GM19193 (cell line): ENCODE data around the gene CADM1.

Experiments
- POLR2A ChIP-seq: IDR thresholded peaks from 4 replicates; pipeline ENCODE4 v1.6.1; 2011; ENCODE audit not compliant: insufficient read depth, insufficient read length; ENCODE audit errors: extremely low read depth

The CADM1 gene

DNA sequence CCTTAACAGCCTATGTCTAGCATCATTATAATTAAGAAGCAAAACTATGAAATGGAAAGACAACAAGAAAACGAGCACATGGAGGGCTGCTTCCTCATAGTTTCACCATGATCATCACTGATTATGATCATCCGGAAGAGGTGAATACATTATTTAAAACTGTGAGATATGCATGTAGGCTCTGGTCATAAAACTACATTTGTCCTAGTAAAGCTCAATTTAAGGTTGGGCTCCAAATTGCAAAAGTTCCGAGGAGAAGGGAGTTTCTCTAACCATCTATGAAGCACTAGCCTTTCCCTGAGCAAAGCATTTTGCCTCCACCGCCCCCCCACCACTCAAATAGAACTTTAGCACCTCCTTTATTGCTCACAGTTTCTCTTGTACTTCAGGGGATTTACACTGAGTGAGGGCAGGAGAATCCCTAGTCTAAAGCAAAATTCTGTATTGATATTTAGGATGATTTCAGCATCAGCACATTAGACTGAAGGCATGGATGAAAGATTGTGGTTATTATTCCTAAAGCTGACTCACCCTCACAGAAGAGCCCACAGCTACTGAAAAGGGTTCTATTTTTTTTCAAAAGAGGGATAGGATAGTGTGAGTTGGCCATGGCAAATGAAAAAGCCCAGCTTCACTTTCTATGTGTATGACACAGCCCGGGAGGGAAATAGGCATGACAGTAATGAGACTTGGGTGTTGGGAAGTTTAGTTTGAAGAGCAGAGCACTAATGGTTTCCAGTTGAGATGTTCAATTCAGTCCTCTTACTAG is 203.4 kb downstream of the CADM1 start:
- TF ChIP-seq POLR2A, result no peak

DNA sequence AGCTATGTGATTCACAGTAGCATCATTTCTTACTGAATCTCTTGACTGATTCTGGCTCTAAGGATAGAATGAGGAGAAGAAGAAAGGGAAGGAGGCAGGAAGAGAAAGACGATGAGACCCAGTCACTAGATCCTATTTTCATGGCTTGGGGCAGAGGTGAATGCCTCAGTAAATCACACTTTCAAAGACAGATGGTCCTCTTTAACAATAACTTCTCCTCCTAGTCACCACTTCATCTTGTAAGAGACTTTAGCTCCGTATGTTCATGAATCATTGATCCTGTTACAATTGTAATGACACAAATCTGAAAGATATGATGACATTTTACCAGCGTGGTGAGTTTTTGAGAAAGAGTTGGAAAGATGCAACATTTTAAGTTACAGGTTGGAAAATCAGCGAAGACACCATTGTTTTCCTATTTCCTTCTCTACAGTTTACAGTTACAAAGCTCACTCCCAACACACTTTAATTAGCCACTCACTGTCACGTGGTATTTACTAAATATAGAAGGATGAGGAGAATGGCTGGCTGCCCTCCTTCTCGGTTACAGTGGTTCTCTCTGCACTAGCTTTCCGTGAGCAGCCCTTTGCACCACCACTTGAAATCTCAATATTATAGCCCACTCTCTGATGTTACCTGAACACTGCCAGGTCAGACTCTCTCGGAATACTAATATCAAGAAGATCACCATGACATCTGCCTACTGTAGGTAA is 205.8 kb downstream of the CADM1 start:
- TF ChIP-seq POLR2A, result no peak

DNA sequence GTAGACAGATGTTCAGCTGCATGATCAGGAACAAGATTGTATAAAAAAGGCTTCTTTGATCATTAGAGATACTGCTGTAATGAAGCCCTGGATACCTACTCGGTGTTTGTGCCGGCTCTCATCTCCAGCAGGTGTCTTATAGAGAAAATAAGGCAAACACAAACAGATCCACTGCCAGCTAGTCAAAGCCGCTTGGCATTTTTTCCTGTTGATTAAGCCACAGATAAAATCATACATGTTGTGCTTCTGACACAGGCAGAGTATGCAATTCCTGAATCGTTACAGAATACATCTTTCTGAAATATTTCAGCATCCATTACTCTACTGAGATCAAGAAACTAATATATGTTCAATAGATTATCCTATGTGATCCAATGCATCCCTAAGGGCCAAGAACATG is 206.9 kb downstream of the CADM1 start:
- no peak for TF ChIP-seq POLR2A

DNA sequence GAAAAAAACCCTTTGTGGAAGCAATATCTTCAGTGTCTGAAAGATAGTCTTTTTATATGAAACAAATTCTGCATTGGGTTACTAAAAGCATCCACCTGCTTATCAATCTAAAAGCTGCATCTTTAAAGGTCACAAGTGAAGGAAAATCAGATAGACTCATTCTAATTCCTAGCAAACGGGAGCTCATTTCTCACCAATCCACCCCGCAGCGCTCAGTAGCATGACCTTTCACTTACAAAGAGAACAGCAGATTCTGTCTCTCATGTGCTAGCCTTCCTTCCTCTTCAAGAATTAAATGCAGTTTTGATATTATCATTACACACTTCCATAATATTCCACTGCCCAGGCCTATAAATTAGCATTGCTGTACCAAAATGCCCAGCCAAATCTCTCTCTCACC is 212.9 kb downstream of the CADM1 start:
- TF ChIP-seq POLR2A, result no peak

DNA sequence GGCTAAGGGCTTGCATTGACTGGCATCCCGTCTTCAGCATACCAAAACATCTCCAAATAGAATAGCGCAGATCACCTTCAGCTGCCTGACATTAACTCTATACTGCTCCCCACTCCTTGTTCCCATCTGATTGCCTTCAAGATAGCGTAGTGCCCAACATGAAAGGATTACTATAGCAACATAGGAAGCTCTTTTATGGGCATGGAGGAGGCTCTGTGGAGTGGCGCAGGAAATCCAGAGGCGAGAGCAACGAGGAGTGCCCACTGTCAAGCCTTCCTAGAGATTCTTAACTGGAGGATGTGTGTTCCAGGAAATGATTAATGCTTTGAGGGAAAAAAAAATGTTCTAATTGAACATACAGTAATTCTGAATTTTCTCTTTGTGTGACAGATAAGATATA is 213.3 kb downstream of the CADM1 start:
- TF ChIP-seq POLR2A, result no peak

DNA sequence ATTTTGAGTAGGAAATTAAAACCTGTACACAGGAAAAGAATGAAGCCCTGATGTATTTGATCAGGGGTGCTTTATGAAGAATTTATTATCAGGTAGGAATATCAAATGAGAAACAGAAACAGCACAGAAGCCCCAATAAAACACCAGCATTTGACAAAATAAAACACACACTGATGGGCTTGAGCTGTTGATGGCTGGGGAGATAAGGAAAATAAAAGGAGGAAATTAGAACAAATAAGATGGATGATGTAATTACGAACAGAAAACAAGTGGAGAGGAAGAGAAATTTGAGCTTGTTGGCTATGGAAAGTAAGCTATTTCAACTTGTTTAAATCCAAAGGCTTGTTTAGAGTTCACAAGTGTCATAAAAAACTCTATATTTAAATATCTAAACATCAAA is 213.7 kb downstream of the CADM1 start:
- TF ChIP-seq POLR2A, result no peak

DNA sequence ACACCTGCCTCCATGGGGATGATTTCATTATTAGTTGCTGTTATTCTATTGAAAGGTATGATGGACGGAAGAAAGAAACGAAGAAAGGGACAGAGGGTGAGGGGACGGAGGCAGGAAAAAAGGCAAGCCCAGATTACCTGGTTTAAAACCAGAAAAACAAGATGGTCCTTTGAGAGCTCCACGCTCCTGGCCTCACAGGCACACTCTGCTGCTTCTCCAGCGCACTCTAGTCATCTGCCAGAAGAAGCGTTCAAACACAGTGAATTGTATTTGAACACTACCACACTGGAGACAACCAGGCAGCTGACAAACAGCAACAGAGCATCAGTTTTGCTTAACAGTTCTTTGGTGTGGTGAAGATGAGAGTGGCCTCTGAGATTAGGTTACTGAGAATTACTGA is 216.9 kb downstream of the CADM1 start:
- no peak for TF ChIP-seq POLR2A

DNA sequence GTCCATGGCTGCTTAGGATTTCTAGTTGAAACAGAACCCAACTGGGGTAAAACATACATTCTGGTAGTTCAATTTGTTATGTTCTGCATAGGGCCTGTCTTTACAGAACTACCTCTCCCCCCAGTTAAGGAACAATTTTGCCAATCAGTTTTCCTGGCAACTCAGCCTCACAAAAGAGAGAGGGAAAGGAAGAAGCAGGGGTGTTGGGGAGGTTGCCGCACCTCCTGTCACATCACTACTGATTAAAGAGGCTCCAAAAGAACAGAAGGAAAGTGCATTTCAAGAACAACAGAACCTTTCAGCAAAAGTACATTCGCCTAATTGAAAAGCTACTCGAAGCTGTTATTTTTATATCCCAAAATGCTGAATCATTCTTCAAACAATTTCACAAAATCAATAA is 217.6 kb downstream of the CADM1 start:
- TF ChIP-seq POLR2A, result no peak

DNA sequence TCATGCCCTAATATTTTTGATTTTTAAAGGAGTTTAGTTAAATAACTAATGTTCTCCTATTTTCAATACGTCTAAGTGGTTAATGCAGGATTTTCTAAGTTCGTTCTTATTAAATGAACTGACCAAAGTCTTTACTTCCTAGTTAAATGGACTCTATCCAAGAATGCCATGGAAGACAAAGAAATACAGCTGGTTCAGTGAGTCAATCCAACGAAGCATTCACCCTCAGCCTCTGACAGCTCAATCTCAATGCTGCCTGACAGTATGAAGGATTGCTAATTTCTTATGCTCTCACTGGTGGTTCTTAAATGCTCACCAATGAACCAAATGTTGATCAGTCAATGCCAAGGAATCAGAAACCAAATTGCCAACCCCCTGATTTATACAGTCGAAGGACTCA is 219.4 kb downstream of the CADM1 start:
- TF ChIP-seq POLR2A, result no peak

DNA sequence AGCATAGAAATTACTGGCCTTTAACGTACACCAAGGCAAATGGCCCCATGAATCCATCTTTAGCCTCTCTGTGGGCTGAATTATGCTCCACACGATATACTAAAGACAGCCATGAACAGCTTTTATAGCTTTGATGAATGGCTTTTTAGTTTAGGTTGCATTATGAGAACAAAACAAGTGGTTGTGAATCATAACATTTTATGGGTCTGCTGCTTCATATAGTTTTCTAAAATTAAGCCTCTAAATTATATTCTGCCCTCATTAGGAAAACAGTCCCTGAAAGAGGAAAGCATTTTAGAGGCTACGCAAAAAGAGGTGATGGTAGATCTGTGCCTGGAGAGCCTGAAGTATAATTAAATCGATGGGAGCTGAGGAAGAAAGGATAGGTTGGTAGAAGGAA is 221.3 kb downstream of the CADM1 start:
- no peak for TF ChIP-seq POLR2A

DNA sequence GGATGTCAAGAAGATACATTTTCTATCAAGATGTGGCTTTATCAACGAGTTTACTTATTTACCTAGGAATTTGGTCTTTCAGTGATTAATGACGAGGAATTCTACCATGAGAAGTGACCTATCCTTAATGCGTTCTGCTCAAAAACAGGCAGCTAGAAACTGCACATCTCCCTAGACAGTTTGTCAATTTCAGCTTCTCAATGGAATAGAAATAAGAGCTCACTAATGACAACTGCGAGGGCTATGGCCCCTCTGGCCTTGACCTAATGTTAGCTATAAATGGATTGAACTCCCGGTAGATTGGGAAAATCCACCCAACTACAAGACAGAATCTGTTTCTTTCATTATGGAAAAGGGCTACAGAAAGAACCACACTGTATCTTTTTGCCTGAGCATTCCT is 223.4 kb downstream of the CADM1 start:
- no peak for TF ChIP-seq POLR2A

DNA sequence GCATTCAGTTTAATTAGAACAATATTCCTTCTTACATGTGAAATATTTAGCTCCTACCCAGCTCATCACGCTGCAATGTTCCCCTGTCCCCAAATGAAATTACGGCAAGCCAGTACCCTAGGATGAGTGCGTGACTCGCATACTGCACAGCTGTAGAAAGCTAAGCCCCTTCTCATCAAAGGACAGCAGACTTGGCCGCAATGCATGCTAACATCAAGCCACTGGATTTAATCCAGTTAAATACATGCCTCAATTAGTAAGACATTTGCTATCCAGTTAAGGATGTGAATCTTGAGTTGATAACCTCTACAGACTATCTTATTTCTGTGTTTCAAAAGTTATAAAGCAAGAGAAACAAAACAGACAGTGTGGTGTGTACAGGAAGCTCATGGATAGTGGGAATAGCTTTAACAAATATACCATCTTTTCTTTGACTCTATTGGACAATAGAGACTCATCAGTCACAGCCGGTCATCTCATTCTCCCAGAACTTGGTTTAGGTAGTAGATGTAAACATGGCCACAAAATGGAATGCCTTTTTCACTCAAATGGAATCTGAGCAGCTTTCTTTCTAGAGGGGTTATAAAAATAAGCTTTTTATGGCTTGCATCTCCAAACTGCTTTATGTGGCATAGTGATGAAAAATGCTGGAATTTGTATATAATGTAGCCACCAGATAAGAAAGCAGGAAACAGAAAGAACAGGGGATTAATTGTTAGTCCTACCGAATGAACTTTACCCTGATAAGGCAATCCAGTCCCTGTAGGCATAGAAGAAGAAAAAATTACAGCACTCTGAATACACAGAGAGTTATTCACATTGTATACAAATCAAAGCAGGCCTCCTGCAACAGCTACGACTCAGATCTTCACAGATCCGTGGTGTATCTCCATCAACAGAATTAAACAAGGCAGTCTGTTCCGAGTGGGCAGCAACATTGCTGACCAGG is 224.1 kb downstream of the CADM1 start:
- TF ChIP-seq POLR2A, result no peak

DNA sequence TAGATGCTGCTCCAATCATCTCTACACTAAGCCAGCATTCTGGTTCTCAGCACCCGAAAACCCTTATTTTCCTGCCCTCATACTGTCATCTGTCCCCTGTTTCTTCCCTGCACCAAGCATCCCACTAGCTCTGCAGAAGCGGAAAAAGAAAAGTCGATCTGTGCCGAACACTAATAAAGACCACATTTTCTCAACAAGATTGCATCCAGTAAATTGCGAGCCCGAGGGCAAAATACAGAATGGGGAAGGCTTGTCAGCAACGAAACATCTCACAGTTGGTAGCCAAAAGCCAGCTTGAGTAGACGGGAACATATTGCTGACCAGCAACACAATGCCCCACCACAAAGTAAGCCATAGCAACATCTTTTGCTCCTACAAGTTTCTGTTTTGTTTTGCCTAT is 227.4 kb downstream of the CADM1 start:
- TF ChIP-seq POLR2A, result no peak

DNA sequence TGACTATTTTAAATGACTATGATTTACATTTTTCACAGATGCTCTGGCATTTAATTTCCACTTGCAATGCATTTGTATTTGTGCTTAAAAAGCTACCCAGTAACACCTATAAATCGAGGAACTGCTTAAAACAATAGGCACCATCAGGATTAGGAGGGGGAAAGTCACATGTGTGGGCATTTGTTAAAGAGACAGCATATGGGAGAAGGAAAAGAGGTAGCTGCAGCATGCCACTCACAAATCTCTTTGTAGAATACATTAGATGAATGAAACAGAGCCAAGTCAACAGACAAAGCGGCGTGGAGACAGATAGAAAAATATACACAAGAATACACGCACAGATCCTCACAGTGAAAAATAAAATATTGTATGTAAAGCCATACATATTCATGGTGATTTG is 228.0 kb downstream of the CADM1 start:
- no peak for TF ChIP-seq POLR2A

DNA sequence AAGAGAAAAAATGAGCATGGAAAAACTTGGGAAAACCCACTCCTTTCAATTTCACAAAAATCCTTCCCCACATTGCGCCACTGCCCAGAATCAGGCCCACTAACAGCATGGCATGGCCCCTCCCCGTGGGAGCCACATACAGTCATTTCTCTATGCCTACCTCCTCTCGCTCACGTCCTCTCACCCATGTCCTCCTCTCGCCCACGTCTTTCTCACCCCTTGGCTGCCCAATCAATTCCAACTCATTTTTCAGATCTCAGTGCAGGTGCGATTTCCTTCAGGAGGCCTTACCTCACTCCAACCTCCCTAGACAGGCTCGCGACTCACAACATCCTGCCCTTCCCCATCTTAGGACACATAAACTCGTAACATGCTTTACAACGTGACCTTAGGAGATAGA is 229.2 kb downstream of the CADM1 start:
- no peak for TF ChIP-seq POLR2A

DNA sequence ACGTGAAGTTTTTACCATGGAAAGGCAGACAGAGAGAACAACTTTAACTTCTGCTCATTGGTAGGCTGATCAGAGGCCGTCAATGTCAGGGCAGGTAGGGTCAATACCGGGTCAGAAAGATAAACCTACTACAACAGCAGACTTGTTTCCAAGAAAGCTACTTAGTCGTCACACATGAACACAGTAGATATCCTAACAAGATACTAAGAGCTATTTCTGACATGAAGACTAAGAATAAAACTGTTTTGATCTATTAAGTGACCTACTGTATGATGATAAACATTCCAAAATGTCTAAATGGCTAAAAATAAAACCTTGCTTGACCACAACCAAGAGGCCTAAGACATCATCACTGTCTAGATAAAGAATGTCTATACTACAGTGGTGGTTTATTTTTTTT is 231.3 kb downstream of the CADM1 start:
- no peak for TF ChIP-seq POLR2A

DNA sequence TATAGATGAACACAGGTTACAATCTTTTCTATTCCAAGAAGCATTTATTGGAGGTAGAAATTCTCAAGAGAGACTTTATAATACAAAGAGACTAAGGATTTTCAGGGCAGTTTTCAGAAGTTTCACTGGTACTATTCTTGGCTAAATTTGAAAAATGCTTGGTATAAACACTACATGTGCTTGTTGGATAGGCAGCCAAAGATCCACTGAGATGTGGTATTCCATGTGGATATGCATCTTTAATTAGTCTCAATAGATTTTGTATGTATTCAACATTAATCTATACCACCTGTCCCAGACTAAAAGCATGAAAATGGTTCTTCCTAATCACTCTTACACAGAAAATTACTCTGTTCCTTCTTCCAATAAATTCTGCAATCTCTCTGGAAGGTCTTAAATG is 232.6 kb downstream of the CADM1 start:
- no peak for TF ChIP-seq POLR2A
